HEK293 (cell line): ENCODE data around the gene CSNK2A1.
A peak's percentile ranks its signal among the peaks of the same experiment; 100 is the strongest.

ENCODE experiments used
- CTCF ChIA-PET: fragments of 350-600 bp; formaldehyde crosslinking; extraction: SDS; loops from one replicate; lab custom pipeline; 2021; ENCODE audit warnings: antibody characterized with exemption; lab: Yijun Ruan, JAX
- POLR2A ChIA-PET: fragments of 300-600 bp; formaldehyde crosslinking; extraction: SDS; loops from one replicate; lab custom pipeline; 2020; ENCODE audit warnings: antibody characterized with exemption, inconsistent platforms; lab: Yijun Ruan, JAX
- H3K27ac ChIP-seq: fragments of 200-500 bp; sonication (Bioruptor generic); 2 replicates; pipeline ENCODE4 v1.5.1; 2014; ENCODE audit warnings: low read depth, low read length, control low read depth, inconsistent platforms; ENCODE audit errors: extremely low read depth
- H3K36me3 ChIP-seq, 2 experiments: fragments of 200-500 bp in 1 of 2; sonication (Bioruptor generic) in 1 of 2; 1 replicate in 1 of 2; 2 replicates in 1 of 2; pipeline ENCODE4 v1.5.1; 2014 to 2017; ENCODE audit warnings: inconsistent platforms in 2 of 2, low read length in 2 of 2; ENCODE audit not compliant: control insufficient read depth in 2 of 2, insufficient read depth in 1 of 2
- H3K4me1 ChIP-seq: fragments of 200-500 bp; sonication (Bioruptor generic); 2 replicates; pipeline ENCODE4 v1.5.1; 2014; ENCODE audit warnings: mild to moderate bottlenecking, low read length, inconsistent platforms; ENCODE audit not compliant: control insufficient read depth, insufficient read depth
- H3K4me3 ChIP-seq: 2 replicates; pipeline ENCODE4 v1.5.1; 2011; ENCODE audit warnings: low read depth, mild to moderate bottlenecking, control low read depth, low read length, moderate library complexity
- H3K9me3 ChIP-seq: fragments of 200-500 bp; sonication (Bioruptor generic); 2 replicates; pipeline ENCODE4 v1.5.1; 2014; ENCODE audit warnings: low read depth, low read length, inconsistent platforms; ENCODE audit not compliant: control insufficient read depth, insufficient read depth
- GLIS2 ChIP-seq: fragments of 450-650 bp; formaldehyde crosslinking; IDR thresholded peaks from 2 replicates; pipeline ENCODE4 v1.5.1; 2016; ENCODE audit warnings: missing biosample characterization, missing genetic modification characterization
- KLF10 ChIP-seq: fragments of 450-650 bp; IDR thresholded peaks from 2 replicates; pipeline ENCODE4 v1.5.1; 2018; ENCODE audit warnings: missing biosample characterization, mild to moderate bottlenecking, missing genetic modification characterization
- RBAK ChIP-seq: fragments of 450-650 bp; formaldehyde crosslinking; IDR thresholded peaks from 2 replicates; pipeline ENCODE4 v1.5.1; 2016; ENCODE audit warnings: missing biosample characterization, missing genetic modification characterization
- ZBTB21 ChIP-seq: fragments of 450-650 bp; formaldehyde crosslinking; IDR thresholded peaks from 2 replicates; pipeline ENCODE4 v1.5.1; 2017; ENCODE audit warnings: missing biosample characterization, missing genetic modification characterization
- ZFP41 ChIP-seq: fragments of 450-650 bp; formaldehyde crosslinking; IDR thresholded peaks from 2 replicates; pipeline ENCODE4 v1.5.1; 2016; ENCODE audit warnings: missing biosample characterization, missing genetic modification characterization, borderline replicate concordance
- ZIC2 ChIP-seq: fragments of 450-650 bp; formaldehyde crosslinking; IDR thresholded peaks from 2 replicates; pipeline ENCODE4 v1.5.1; 2016; ENCODE audit warnings: missing biosample characterization, missing genetic modification characterization
- ZNF133 ChIP-seq: fragments of 450-650 bp; formaldehyde crosslinking; IDR thresholded peaks from 2 replicates; pipeline ENCODE4 v1.5.1; 2016; ENCODE audit warnings: missing biosample characterization, missing genetic modification characterization
- ZNF155 ChIP-seq: fragments of 450-650 bp; formaldehyde crosslinking; IDR thresholded peaks from 2 replicates; pipeline ENCODE4 v1.5.1; 2016; ENCODE audit warnings: missing biosample characterization, missing genetic modification characterization
- ZNF202 ChIP-seq: fragments of 450-650 bp; formaldehyde crosslinking; IDR thresholded peaks from 2 replicates; pipeline ENCODE4 v1.5.1; 2016; ENCODE audit warnings: missing biosample characterization, missing genetic modification characterization, borderline replicate concordance
- ZNF302 ChIP-seq: fragments of 450-650 bp; formaldehyde crosslinking; IDR thresholded peaks from 2 replicates; pipeline ENCODE4 v1.5.1; 2016; ENCODE audit warnings: missing biosample characterization, missing genetic modification characterization, low read depth
- ZNF48 ChIP-seq: fragments of 450-650 bp; formaldehyde crosslinking; IDR thresholded peaks from 2 replicates; pipeline ENCODE4 v1.5.1; 2016; ENCODE audit warnings: missing biosample characterization, missing genetic modification characterization
- ZNF571 ChIP-seq: fragments of 450-650 bp; formaldehyde crosslinking; IDR thresholded peaks from 2 replicates; pipeline ENCODE4 v1.5.0; 2017; ENCODE audit warnings: missing biosample characterization, missing genetic modification characterization
- ZNF629 ChIP-seq: fragments of 450-650 bp; formaldehyde crosslinking; IDR thresholded peaks from 2 replicates; pipeline ENCODE4 v1.5.1; 2017; ENCODE audit warnings: missing biosample characterization, missing genetic modification characterization
- ZNF792 ChIP-seq: fragments of 450-650 bp; formaldehyde crosslinking; IDR thresholded peaks from 2 replicates; pipeline ENCODE4 v1.5.1; 2016; ENCODE audit warnings: missing biosample characterization, missing genetic modification characterization
- ZNF830 ChIP-seq: fragments of 450-650 bp; IDR thresholded peaks from 2 replicates; pipeline ENCODE4 v1.5.0; 2018; ENCODE audit warnings: missing biosample characterization, missing genetic modification characterization, low read depth, mild to moderate bottlenecking, moderate library complexity
- TF ChIP-seq, protein P1 (sequence below): fragments of 450-650 bp; formaldehyde crosslinking; IDR thresholded peaks from 2 replicates; pipeline ENCODE4 v1.5.1; 2016; ENCODE audit warnings: missing biosample characterization, missing genetic modification characterization, low read depth
- TF ChIP-seq, protein P2 (sequence below): fragments of 450-650 bp; formaldehyde crosslinking; IDR thresholded peaks from 2 replicates; pipeline ENCODE4; 2016; ENCODE audit warnings: missing biosample characterization, missing genetic modification characterization
- TF ChIP-seq, protein P3 (sequence below): fragments of 450-650 bp; formaldehyde crosslinking; IDR thresholded peaks from 2 replicates; pipeline ENCODE4 v1.5.1; 2016; ENCODE audit warnings: missing biosample characterization, missing genetic modification characterization
- TF ChIP-seq, protein P4 (sequence below): fragments of 450-650 bp; formaldehyde crosslinking; IDR thresholded peaks from 2 replicates; pipeline ENCODE4 v1.5.1; 2016; ENCODE audit warnings: missing biosample characterization, missing genetic modification characterization, borderline replicate concordance
- TF ChIP-seq, protein P5 (sequence below): fragments of 450-650 bp; formaldehyde crosslinking; IDR thresholded peaks from 2 replicates; pipeline ENCODE4 v1.5.1; 2017; ENCODE audit warnings: missing biosample characterization, missing genetic modification characterization
- TF ChIP-seq, protein P6 (sequence below): fragments of 450-650 bp; formaldehyde crosslinking; conservative IDR thresholded peaks from 2 replicates; pipeline ENCODE4 v1.5.1; 2016; ENCODE audit warnings: low read depth, missing biosample characterization, missing genetic modification characterization

The CSNK2A1 gene

DNA sequence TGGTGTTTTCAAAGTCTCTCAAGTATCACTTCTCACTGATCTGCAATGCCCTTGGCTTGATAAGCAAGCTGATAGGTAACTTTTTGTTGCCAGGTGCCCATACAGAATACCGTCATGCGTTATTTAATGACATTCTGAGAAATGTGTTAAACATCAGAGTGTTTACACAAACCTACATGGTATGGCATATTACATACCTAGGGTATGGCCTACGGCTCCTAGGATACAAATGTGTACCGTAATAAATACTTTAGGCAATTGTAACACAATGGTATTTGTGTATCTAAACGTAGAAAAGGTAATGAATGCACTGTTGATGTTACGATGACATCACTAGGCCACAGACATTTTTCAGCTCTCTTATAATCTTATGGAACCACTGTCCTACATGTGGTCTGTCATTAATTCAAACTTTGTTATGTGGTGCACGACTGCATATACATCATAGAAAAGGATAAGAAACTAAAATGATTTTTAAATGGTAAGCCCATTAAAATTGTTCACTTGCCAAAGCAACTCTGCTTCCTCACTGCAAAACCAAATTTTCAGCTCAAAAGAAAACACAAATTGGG lies 35.7 kb downstream of the CSNK2A1 start:
- TF ChIP-seq, protein P1, sequence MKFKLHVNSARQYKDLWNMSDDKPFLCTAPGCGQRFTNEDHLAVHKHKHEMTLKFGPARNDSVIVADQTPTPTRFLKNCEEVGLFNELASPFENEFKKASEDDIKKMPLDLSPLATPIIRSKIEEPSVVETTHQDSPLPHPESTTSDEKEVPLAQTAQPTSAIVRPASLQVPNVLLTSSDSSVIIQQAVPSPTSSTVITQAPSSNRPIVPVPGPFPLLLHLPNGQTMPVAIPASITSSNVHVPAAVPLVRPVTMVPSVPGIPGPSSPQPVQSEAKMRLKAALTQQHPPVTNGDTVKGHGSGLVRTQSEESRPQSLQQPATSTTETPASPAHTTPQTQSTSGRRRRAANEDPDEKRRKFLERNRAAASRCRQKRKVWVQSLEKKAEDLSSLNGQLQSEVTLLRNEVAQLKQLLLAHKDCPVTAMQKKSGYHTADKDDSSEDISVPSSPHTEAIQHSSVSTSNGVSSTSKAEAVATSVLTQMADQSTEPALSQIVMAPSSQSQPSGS (tag by site-specific recombination): peak; percentile 43; the same call in 1 of the 2 replicates
- TF ChIP-seq ZNF133 (no peak), KLF10 (tag by site-specific recombination) (no peak), ZNF302 (no peak)
- Histone ChIP-seq H3K4me3 (no peak overlapping the region), H3K27ac (no peak overlapping the region), H3K4me1 (peaks cover 8% of the 10 kb centered on the region; the same call in 1 of the 2 replicates), H3K36me3 (peaks cover 52 to 56% of the 10 kb centered on the region in 2 experiments), H3K9me3 (no peaks in the 10 kb centered on the region)
- ChIA-PET POLR2A (interaction anchor here (0.6 kb wide), 1 partner anchor 144 kb away, joined by 6 read pairs; no protein-coding TSS in a partner anchor), CTCF (interaction anchor here (1.0 to 1.1 kb wide), 2 partner anchors 153 to 157 kb away, joined by 5 to 6 read pairs; no protein-coding TSS in a partner anchor)

DNA sequence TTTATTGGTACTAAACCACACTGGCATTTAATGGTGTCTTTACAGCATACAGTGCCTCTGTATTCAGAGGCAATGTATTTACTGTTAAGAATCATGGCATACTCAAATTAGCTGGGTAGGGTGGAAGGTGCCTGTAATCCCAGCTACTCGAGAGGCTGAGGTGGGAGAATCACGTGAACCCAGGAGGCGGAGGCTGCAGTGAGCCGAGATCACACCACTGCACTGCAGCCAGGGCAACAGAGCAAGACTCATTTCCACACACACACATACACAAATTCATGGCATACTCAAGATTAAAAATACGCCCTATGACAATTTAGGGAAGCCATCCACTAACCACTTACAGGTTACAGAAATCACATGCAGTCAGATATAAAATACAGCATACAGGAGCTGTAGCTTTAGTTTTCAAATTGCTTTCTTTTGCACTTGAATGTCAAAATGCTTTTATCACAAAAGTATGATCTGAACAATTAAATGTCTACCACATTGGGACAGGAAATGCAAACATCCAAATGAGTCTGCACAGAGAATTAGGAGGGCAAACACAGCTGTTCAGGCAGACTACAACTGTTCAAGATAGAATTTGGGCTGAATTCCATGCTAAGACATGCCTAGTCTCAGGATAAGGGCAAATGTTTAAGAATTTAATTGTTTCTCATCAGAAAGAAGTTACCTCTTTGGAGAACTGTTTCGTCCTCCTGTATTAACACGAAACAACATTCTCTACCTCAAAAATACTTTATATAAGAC lies 36.4 kb downstream of the CSNK2A1 start:
- no peaks in the 10 kb centered on the region for H3K9me3 ChIP-seq
- H3K4me1 ChIP-seq: peaks cover 8% of the 10 kb centered on the region; the same call in 1 of the 2 replicates
- CTCF ChIA-PET: interaction anchor here (1.0 to 1.1 kb wide), 2 partner anchors 152 to 158 kb away, joined by 5 to 6 read pairs; no protein-coding TSS in a partner anchor
- no peak overlapping the region for H3K4me3 ChIP-seq
- H3K36me3 ChIP-seq: peaks cover 58 to 63% of the 10 kb centered on the region in 2 experiments
- no peak overlapping the region for H3K27ac ChIP-seq
- POLR2A ChIA-PET: interaction anchor here (0.6 kb wide), 1 partner anchor 145 kb away, joined by 6 read pairs; no protein-coding TSS in a partner anchor
- TF ChIP-seq, protein P2, sequence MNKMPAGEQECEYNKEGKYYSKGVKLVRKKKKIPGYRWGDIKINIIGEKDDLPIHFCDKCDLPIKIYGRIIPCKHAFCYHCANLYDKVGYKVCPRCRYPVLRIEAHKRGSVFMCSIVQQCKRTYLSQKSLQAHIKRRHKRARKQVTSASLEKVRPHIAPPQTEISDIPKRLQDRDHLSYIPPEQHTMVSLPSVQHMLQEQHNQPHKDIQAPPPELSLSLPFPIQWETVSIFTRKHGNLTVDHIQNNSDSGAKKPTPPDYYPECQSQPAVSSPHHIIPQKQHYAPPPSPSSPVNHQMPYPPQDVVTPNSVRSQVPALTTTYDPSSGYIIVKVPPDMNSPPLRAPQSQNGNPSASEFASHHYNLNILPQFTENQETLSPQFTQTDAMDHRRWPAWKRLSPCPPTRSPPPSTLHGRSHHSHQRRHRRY (tag by site-specific recombination): no peak
- TF ChIP-seq ZNF792 (tag by site-specific recombination): no peak
- TF ChIP-seq, protein P3, sequence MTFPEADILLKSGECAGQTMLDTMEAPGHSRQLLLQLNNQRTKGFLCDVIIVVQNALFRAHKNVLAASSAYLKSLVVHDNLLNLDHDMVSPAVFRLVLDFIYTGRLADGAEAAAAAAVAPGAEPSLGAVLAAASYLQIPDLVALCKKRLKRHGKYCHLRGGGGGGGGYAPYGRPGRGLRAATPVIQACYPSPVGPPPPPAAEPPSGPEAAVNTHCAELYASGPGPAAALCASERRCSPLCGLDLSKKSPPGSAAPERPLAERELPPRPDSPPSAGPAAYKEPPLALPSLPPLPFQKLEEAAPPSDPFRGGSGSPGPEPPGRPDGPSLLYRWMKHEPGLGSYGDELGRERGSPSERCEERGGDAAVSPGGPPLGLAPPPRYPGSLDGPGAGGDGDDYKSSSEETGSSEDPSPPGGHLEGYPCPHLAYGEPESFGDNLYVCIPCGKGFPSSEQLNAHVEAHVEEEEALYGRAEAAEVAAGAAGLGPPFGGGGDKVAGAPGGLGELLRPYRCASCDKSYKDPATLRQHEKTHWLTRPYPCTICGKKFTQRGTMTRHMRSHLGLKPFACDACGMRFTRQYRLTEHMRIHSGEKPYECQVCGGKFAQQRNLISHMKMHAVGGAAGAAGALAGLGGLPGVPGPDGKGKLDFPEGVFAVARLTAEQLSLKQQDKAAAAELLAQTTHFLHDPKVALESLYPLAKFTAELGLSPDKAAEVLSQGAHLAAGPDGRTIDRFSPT: no peak
- no peak for TF ChIP-seq ZBTB21
- TF ChIP-seq, protein P4, sequence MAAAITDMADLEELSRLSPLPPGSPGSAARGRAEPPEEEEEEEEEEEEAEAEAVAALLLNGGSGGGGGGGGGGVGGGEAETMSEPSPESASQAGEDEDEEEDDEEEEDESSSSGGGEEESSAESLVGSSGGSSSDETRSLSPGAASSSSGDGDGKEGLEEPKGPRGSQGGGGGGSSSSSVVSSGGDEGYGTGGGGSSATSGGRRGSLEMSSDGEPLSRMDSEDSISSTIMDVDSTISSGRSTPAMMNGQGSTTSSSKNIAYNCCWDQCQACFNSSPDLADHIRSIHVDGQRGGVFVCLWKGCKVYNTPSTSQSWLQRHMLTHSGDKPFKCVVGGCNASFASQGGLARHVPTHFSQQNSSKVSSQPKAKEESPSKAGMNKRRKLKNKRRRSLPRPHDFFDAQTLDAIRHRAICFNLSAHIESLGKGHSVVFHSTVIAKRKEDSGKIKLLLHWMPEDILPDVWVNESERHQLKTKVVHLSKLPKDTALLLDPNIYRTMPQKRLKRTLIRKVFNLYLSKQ (tag by site-specific recombination): no peak
- TF ChIP-seq ZNF48 (tag by site-specific recombination): no peak
- TF ChIP-seq ZNF202 (tag by site-specific recombination): no peak
- no peak for TF ChIP-seq ZNF830 (tag by site-specific recombination)
- TF ChIP-seq ZNF629 (tag by site-specific recombination): no peak
- TF ChIP-seq ZNF155 (tag by site-specific recombination): no peak
- TF ChIP-seq, protein P5, sequence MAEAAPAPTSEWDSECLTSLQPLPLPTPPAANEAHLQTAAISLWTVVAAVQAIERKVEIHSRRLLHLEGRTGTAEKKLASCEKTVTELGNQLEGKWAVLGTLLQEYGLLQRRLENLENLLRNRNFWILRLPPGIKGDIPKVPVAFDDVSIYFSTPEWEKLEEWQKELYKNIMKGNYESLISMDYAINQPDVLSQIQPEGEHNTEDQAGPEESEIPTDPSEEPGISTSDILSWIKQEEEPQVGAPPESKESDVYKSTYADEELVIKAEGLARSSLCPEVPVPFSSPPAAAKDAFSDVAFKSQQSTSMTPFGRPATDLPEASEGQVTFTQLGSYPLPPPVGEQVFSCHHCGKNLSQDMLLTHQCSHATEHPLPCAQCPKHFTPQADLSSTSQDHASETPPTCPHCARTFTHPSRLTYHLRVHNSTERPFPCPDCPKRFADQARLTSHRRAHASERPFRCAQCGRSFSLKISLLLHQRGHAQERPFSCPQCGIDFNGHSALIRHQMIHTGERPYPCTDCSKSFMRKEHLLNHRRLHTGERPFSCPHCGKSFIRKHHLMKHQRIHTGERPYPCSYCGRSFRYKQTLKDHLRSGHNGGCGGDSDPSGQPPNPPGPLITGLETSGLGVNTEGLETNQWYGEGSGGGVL (tag by site-specific recombination): no peak
- TF ChIP-seq, protein P6, sequence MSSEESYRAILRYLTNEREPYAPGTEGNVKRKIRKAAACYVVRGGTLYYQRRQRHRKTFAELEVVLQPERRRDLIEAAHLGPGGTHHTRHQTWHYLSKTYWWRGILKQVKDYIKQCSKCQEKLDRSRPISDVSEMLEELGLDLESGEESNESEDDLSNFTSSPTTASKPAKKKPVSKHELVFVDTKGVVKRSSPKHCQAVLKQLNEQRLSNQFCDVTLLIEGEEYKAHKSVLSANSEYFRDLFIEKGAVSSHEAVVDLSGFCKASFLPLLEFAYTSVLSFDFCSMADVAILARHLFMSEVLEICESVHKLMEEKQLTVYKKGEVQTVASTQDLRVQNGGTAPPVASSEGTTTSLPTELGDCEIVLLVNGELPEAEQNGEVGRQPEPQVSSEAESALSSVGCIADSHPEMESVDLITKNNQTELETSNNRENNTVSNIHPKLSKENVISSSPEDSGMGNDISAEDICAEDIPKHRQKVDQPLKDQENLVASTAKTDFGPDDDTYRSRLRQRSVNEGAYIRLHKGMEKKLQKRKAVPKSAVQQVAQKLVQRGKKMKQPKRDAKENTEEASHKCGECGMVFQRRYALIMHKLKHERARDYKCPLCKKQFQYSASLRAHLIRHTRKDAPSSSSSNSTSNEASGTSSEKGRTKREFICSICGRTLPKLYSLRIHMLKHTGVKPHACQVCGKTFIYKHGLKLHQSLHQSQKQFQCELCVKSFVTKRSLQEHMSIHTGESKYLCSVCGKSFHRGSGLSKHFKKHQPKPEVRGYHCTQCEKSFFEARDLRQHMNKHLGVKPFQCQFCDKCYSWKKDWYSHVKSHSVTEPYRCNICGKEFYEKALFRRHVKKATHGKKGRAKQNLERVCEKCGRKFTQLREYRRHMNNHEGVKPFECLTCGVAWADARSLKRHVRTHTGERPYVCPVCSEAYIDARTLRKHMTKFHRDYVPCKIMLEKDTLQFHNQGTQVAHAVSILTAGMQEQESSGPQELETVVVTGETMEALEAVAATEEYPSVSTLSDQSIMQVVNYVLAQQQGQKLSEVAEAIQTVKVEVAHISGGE (tag by site-specific recombination): no peak
- no peak for TF ChIP-seq ZFP41 (tag by site-specific recombination)
- TF ChIP-seq ZIC2: no peak
- TF ChIP-seq RBAK (tag by site-specific recombination): no peak
- no peak for TF ChIP-seq ZNF571 (tag by site-specific recombination)
- TF ChIP-seq GLIS2 (tag by site-specific recombination): no peak
